NCI-H446 treated with DMSO at 0.1 percent for 48 hours (cell line): ENCODE data around the gene IL36B.

Experiments used
- DNase-seq: peaks from one replicate; lab custom pipeline; 2025; lab: John Stamatoyannopoulos, UW

Gene IL36B

DNA sequence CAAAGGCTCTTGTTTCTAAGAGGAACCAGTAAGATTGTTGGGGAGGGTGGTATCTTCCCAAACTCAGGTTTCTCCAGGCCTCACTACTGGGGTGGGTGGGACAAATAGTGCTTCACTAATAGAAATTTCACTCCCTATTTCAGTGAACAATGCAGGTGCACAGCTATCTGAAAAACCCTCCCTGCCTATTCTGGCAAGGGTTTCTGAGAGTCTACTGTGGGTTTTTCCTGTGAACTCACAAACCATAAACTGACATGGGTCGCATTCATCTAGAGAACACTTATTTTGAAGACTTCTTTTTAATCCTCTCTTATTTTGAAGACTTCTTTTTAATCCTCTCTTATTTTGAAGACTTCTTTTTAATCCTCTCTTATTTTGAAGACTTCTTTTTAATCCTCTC is 43.0 kb downstream of the IL36B start:
- DNase-seq: no peak

DNA sequence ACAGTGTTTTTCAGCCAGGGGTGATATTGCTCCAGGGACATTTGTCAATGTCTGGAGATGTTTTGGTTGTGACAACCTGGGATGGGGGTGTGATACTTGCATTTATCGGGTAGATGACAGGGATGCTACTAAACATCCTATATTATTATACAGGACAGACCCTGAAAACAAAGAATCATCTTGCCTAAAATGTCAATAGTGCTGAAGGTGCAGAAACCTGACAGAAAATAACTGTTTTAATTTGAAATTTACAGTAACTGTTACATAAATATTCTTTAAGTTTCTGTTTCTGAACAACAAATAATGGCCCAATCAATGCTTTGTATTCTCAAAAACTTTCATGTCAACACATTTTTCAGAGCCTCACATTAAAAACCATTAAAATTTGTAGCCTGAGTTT is 45.4 kb downstream of the IL36B start:
- no peak for DNase-seq

DNA sequence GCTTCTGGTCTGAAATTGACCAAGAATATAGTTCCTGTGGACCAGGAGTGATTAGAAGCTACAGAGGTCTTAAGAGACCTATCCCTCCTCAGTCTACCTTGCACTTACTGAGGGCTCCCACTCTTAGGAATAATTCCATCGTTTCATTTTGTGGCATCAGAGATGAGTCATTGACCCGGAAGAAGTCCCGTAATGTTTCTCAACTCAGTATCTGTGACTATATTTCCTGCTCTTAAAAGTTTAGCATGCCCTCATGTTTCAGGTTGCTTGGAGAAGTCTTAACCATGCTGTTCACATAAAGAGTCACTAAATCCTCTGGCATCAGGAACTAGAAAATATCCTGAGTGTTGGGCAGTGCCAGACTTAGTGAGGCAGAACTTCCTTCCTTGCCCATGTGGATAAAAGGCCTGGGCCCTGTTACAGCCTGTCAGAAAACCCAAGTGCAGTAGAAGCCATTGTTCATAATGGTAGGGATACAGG is 47.6 kb downstream of the IL36B start, which contains the start of gene IL36A:
Gene IL36A, plus strand, starts transcription at position 430 of the 480 bp plus-strand sequence. CDS start 413 bp downstream, outside the sequence.
- no peak for DNase-seq

DNA sequence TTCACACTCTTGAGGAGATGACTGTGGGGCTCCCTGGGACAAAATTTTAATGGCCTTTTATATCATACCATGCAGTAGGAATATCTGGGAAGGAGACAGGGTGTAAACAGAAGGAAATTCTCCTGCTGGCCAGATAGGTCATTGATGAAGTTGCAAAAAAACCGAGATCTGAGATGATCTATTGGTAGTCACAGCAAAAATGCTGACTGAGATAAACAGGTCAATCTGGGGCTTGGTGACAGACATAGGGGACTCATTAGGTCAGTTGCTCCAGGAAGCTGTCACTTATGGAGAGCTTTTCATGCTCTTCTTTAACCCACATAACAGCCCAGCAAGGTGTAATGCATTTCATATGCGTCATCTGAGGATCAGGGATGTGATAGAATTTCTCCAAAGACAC is 50.0 kb downstream of the IL36B start:
- no peak for DNase-seq

DNA sequence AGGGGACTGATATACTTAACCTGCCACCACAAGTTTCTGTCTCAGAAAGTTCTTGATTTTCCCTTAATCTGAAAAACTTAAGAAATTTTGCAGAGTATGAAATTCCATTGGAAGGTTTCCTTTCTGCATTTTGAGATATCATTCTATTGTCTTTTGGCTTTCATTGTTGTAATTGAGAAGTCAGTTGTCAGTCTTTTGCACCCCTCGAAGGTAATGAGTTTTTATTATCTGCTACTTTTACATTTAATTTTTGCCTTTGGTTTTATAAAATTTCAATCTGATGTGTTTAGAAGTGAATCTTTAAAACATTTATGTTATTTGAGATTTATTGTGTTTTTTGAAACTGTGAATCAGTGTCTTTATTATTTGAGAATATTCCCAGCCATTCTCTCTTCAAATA is 52.2 kb downstream of the IL36B start:
- no peak for DNase-seq

DNA sequence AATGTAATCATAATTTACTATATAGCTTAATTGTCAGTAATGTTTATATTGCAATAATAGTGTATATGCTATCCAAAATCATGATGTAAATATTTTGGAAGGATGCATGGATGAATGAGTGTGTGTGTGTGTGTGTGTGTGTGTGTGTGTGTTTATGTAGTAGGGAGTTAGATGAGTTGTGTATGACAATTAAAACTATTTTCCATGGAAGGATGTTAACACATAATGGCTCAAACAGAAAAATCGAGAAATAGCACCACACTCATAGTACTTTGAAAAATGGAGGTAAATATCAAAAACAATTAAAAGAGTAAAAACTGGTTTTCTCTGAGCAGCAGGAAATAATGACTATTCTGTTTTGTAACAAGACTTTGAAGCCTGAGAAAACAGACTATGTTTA is 55.5 kb downstream of the IL36B start:
- no peak for DNase-seq

DNA sequence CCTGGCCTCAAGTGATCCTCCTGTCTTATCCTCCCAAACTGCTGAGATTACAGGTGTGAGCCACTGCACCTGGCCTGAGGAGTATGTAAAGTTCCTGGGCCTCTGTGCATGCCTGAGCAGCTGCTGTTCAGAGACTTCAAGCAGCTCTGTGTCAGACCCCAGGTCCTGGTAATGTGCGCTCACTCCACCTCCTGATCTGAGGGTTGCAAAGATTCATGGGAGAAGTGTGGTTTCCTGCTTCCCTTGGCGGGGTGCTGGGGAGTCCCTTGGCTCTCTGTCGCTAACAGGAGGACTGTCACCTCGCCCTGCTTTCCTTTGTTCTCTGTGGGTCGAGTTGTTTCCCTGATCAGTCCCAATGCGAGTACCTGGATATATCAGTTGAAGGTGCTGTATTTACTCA is 56.0 kb downstream of the IL36B start:
- no peak for DNase-seq

DNA sequence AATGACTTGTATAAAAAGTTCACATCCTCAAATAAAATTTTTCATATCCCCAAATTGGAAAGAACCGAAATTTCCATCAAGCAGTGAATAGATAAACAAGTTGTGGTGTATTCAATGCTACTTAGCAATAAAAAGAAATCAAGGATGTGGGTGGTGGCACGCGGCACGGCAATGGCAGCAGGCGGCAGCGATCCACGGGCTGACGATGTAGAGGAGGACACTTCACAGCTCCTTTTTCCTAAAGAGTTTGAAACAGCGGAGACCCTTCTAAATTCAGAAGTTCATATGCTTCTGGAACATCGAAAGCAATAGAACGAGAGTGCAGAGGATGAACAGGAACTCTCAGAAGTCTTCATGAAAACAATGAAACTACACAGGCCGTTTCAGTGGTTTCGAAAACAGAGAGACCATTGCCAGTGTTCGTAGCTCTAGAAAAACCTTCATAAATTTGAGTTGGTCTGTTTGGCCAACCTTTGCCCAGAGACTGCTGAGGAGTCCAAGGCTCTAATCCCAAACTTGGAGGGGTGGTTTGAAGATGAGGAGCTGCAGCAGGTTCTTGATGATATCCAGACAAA is 57.2 kb downstream of the IL36B start:
- DNase-seq: no peak

DNA sequence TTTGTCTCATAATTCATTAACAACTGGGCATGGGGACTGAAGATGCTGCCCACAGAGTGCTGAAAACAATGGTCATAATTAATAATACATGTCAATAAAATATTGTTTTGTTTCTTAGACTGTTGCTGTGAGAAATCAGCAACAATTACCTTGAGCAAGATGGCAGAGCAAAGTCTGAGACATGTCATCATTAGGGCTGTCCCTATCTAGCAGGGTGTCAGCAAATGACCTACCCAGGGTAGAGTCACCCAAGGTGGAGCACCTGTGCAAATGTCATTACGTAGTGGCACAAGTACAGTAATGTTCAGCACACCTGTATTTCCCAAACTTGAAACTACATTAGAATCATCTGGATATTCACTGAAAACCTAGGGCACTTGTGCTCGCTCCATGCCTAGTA is 58.0 kb downstream of the IL36B start:
- DNase-seq: no peak

DNA sequence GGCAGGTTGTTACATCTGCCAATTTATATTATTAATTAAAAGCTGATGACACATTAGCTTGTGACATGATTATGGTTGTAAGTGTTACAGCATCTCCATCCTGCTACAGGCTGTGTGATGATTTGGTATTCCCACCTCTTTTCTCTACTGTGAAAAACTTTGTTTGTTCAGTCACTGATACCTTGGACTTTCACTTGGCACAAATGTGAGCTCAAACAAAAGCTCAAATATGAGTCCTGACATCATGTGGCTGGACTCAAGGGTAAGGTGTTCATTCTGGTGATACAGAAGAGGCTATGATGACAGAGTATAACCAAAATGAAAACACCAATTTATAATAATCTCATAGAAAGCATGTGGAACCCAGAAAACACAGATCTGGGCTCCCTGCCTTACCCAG is 58.8 kb downstream of the IL36B start:
- DNase-seq: no peak

DNA sequence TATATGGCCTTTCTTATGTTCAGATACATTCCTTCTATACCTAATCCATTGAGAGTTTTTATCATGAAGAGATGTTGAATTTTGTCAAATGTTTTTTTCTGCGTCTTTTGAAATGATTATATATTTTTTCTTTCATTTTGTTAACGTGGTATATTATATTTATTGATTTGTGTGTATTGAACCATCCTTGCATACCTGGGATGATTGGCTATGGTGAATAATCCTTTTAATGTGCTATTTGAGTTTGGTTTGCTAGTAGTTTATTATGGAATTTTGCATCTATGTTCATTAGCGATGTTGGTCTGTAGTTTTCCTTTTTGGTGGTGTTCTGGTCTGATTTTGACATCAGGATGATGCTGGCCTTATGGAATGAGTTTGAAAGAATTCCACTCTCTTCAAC is 63.1 kb downstream of the IL36B start:
- no peak for DNase-seq

DNA sequence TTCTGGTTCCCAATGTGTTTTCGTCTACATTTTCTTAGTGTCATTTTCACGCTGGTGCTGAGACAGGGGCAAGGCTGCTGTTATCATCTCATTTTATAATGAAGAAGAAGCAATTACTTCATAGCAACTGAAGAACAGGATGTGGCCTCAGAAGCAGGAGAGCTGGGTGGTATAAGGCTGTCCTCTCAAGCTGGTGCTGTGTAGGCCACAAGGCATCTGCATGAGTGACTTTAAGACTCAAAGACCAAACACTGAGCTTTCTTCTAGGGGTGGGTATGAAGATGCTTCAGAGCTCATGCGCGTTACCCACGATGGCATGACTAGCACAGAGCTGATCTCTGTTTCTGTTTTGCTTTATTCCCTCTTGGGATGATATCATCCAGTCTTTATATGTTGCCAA is 67.6 kb downstream of the IL36B start:
- DNase-seq: no peak

DNA sequence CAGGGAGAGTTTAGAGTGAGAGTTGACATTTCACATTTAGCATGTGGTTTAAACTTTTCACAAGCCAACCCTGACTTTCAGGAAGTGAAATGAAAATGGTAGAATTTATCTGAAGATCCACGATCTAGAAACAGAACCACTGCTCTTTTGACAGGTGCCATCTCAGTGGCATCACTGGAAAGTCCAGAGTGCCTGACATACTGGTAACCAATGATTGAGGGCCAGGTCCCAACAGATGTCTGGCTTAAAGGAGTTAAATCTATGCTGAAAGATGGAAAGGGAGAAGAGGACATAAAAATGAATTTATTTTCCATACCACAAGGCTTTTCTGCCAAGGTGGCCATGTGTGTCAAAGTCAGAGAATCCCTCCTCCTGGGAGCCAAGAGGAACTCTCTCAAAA is 72.1 kb downstream of the IL36B start:
- no peak for DNase-seq

DNA sequence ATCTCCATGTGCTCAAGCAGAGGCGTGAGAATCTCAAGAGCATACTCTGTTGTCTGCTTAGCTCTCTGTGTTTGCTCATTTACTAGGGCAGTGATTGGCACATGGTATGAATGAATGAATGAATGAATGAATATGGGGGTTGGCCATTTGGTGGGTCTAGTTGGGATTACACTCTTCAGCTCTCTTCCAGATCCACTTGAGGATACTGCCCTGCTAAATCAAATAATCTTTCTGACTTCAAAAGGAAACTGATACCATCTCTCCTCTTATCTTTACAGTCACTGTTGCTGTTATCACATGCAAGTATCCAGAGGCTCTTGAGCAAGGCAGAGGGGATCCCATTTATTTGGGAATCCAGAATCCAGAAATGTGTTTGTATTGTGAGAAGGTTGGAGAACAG is 72.9 kb downstream of the IL36B start:
- DNase-seq: no peak

DNA sequence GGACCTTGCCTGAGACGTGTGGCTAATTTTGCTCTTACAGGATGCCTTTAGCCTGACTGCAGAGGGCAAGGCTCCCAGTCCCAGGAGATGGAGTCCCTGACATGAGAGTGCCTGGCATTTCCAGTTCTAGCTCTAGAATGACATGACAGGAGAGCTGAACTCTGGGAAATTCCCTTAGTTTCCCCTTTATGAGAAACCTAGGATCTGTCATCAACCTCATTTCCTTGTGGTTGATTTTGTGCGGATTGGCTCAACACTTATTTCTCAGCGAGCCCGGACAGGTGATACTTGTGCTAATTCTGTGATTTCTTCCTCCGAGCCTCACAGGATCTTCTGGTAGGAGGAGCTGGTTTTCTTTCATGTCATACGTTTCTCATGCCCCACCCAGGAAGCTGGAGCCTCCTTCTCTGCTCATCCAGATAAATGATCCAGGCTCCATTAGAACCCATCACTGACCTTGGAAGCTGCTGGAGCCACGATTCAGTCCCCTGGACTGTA is 75.1 kb downstream of the IL36B start, which contains the start of gene IL36G:
Gene IL36G, plus strand, starts transcription at position 448 of the 498 bp plus-strand sequence. CDS start 633 bp downstream, outside the sequence.
- no peak for DNase-seq
